ENCODE data around the gene NOMO2.
"Not testable (repeated sequence)": the region's sequence is repeated elsewhere in the genome, so short reads cannot be mapped to it uniquely, and the experiment has no call there.

NOMO2 gene

GRCh38 chr16:18561727-18562314 is at the start of gene NOMO2:
Gene NOMO2 (minus strand): TSS chr16:18562097. CDS start chr16:18562040, 57 bp downstream.
- DNase-seq (ENCODE audit: low read depth in 2 of 2) = peak; percentile 84 to 89

GRCh38 chr16:18610147-18610803 is 48.4 kb upstream of the NOMO2 start:
- not testable (repeated sequence) for DNase-seq (ENCODE audit: low read depth in 2 of 2)

- DNase-seq (ENCODE audit: low read depth in 2 of 2) = not testable (repeated sequence)
Measured at GRCh38 chr16:18608271-18608670, 46.4 kb upstream of the NOMO2 start.

GRCh38 chr16:18603572-18604246 is 41.8 kb upstream of the NOMO2 start:
- not testable (repeated sequence) for DNase-seq (ENCODE audit: low read depth in 2 of 2)

- DNase-seq (ENCODE audit: low read depth in 2 of 2) = not testable (repeated sequence)
Measured at GRCh38 chr16:18598582-18598981, 36.7 kb upstream of the NOMO2 start.

GRCh38 chr16:18597734-18598133 is 35.8 kb upstream of the NOMO2 start:
- not testable (repeated sequence) for DNase-seq (ENCODE audit: low read depth in 2 of 2)

GRCh38 chr16:18597319-18597718 is 35.4 kb upstream of the NOMO2 start:
- DNase-seq (ENCODE audit: low read depth in 2 of 2) = not testable (repeated sequence)

GRCh38 chr16:18595796-18596195 is 33.9 kb upstream of the NOMO2 start:
- DNase-seq (ENCODE audit: low read depth in 2 of 2) = not testable (repeated sequence)

- not testable (repeated sequence) for DNase-seq (ENCODE audit: low read depth in 2 of 2)
Measured at GRCh38 chr16:18594880-18595279, 33.0 kb upstream of the NOMO2 start.

- DNase-seq (ENCODE audit: low read depth in 2 of 2) = not testable (repeated sequence)
Measured at GRCh38 chr16:18593904-18594303, 32.0 kb upstream of the NOMO2 start.

- not testable (repeated sequence) for DNase-seq (ENCODE audit: low read depth in 2 of 2)
Measured at GRCh38 chr16:18592982-18593381, 31.1 kb upstream of the NOMO2 start.

GRCh38 chr16:18591908-18592307 is 30.0 kb upstream of the NOMO2 start:
- not testable (repeated sequence) for DNase-seq (ENCODE audit: low read depth in 2 of 2)

- not testable (repeated sequence) for DNase-seq (ENCODE audit: low read depth in 2 of 2)
Measured at GRCh38 chr16:18591441-18591840, 29.5 kb upstream of the NOMO2 start.

- not testable (repeated sequence) for DNase-seq (ENCODE audit: low read depth in 2 of 2)
Measured at GRCh38 chr16:18589806-18590205, 27.9 kb upstream of the NOMO2 start.

- not testable (repeated sequence) for DNase-seq (ENCODE audit: low read depth in 2 of 2)
Measured at GRCh38 chr16:18586560-18587540, 25.0 kb upstream of the NOMO2 start.

GRCh38 chr16:18585789-18586188 is 23.9 kb upstream of the NOMO2 start:
- not testable (repeated sequence) for DNase-seq (ENCODE audit: low read depth in 2 of 2)

- no peak for DNase-seq (ENCODE audit: low read depth in 2 of 2)
Measured at GRCh38 chr16:18582902-18583301, 21.0 kb upstream of the NOMO2 start.

GRCh38 chr16:18580396-18580795 is 18.5 kb upstream of the NOMO2 start:
- not testable (repeated sequence) for DNase-seq (ENCODE audit: low read depth in 2 of 2)

- DNase-seq (ENCODE audit: low read depth in 2 of 2) = not testable (repeated sequence)
Measured at GRCh38 chr16:18579261-18579660, 17.4 kb upstream of the NOMO2 start.

- not testable (repeated sequence) for DNase-seq (ENCODE audit: low read depth in 2 of 2)
Measured at GRCh38 chr16:18577942-18578341, 16.0 kb upstream of the NOMO2 start.

- not testable (repeated sequence) for DNase-seq (ENCODE audit: low read depth in 2 of 2)
Measured at GRCh38 chr16:18575945-18576344, 14.0 kb upstream of the NOMO2 start.
